GM21786 (cell line): ENCODE data around the gene CLEC1A.

Experiments used
- ATAC-seq: cut with Tn5 transposase; IDR thresholded peaks from one replicate; pipeline ENCODE4 v1.9.1; 2021; ENCODE audit not compliant: unreplicated experiment

The CLEC1A gene, protein sequence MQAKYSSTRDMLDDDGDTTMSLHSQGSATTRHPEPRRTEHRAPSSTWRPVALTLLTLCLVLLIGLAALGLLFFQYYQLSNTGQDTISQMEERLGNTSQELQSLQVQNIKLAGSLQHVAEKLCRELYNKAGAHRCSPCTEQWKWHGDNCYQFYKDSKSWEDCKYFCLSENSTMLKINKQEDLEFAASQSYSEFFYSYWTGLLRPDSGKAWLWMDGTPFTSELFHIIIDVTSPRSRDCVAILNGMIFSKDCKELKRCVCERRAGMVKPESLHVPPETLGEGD

GRCh38 chr12:10098791-10099190 is at the start of gene CLEC1A:
Gene CLEC1A, minus strand, starts transcription at chr12:10098985. Its CDS starts 63 bp downstream, at chr12:10098922.
- no peak for ATAC-seq

DNA sequence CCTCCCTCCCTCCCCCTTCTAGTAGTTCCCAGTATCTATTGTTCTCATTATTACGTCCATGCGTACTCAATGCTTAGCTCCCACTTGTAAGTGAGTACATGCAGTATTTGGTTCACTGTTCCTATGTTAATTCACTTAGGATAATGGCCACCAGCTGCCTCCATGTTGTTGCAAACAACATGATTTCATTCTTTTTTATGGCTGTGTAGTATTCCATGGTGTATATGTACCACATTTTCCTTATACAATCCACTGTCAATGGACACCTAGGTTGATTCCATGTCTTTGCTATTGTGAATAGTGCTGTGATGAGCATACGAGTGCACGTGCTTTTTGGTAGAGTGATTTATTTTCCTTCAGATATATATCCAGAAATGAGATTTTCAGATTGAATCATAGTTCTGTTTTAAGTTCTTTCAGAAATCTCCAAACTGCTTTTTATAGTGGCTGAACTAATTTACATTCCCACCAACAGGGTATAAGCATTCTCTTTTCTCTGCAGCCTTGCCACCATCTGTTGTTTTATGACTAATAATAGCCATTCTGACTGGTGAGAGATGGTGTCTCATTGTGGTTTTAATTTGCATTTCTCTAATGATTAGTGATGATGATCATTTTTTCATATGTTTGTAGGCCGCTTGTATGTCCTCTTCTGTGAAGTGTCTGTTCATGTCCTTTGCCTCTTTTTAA is 49.1 kb upstream of the CLEC1A start:
- no peak for ATAC-seq

DNA sequence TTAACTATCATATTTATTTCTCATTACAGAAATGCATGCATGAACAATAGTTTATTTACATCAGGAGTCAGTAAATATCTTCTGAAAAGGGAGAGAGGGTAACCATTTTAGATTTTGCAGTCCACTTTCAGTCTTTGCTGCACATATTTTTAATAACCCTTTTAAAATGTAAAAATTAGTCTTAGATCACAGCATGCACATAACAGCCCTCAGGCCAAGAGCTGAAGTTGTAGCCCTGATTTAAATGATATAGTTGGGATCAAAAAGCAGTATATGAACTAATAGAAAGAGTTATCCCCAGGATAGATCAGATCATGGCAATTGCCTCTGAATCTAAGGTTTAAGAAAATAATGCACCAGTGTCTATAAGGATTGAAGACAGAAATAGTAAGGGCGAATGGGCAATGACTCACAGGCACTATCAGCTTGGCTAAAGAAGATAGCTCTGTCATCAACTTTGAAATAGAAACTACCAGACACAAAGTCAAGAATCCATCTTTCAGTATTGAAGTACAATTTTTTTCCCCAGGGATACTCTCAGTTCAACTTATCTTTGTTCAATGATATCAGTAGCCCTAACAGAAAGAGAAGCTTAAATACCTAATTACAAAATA is 44.3 kb upstream of the CLEC1A start:
- no peak for ATAC-seq

GRCh38 chr12:10140001-10140400 is 41.2 kb upstream of the CLEC1A start:
- no peak for ATAC-seq

- ATAC-seq: no peak
Observed at GRCh38 chr12:10136637-10137205, 37.9 kb upstream of the CLEC1A start.

DNA sequence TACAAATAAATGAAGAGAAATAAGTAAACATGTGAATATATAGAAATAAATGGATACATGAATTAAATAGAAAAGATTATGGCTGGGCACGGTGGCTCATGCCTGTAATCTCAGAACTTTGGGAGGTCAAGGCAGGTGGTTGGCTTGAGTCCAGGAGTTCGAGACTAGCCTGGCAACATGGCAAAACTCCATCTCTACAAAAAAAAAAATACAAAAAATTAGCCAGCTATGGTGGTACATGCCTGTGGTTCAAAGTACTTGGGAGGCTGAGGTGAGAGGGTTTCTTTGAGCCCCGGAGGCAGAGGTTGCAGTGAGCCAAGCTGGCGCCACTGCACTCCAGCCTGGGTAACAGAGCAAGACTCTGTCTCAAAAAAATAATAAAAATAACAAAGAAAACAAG is 36.3 kb upstream of the CLEC1A start:
- ATAC-seq: no peak

DNA sequence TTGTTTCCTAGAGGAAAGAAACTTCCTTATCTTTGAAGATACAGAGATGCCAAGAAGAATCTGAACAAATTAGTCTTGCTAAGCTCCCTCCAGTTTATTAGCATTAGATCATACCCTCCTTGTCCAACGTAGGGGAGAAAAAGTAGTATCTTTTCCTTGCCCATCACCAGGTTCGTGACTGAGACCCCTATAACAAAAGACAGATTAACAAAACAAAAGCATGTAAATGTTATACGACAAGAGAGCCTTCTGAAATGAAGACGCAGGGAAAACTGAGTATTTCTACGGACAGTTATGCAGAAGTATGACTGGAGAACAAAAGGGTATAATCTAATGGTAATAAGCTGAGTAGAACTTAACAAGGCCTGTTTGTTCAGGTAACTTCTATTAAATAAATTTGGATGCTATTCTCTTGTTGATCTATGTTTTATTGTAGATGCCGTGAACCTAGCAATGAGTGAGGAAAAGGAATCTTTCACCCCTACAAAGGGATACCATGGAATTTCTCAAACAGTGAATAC is 34.1 kb upstream of the CLEC1A start:
- no peak for ATAC-seq

GRCh38 chr12:10131111-10131690 is 32.4 kb upstream of the CLEC1A start:
- no peak for ATAC-seq

- ATAC-seq: peak; percentile 70
Observed at GRCh38 chr12:10130042-10130441, 31.3 kb upstream of the CLEC1A start, which contains the start of gene CLEC7A. Gene CLEC7A, minus strand, starts transcription at chr12:10130199. Its CDS starts 117 bp downstream, at chr12:10130082.

DNA sequence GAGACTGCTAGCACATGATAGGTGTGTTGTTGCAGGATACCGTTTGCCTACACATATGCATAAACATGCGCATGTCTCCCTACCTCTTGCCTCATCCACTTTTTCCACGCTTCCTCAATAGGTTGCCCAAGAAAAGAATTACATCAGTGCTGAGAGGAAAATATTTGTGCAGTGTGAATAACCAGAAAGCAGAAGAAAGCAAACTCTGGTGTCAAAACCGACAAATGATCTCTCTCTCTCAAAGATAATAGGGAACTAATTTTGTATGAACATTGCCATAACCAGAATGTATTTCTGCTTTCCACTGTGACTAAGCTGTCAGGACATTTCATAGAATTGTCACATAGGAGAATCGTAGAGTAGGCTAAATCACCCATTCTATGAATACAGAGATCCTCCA is 29.9 kb upstream of the CLEC1A start:
- ATAC-seq: no peak

- ATAC-seq: no peak
Observed at GRCh38 chr12:10126413-10126812, 27.6 kb upstream of the CLEC1A start.

DNA sequence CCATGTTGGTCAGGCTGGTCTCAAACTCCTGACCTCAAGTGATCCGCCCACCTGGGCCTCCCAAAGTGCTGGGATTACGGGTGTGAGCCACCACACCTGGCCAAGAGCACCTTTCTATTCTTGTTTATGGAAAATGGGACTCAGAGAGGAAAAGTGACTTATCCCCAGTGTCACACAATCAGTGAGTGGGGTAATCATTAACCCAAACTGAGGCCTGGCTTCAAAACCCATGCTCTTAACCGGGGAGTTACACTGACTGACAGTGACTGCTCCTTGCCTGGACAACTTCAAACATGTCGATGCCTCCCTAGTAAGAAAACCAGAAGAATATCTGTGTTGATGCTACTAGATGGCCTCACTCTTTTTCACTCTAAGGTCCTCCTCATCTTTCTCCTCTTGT is 23.9 kb upstream of the CLEC1A start:
- ATAC-seq: no peak

DNA sequence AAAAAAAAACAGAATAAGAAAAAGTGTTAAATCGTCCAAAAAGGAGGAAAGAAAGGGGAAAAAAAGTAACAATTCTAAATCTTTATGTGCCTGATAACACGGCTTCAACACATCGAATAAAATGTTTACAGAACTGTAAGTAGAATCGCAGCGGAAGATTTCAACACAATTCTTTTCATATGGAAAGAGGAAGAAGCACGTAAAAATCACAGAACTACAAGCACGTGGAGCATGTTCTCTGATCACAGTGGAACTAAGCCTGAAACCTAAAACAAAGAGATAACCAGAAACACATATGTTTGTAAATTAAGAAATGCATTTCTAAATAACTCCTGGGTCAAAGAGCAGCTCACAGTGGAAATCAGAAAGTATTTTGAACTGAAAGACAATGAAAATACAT is 22.5 kb upstream of the CLEC1A start:
- no peak for ATAC-seq

DNA sequence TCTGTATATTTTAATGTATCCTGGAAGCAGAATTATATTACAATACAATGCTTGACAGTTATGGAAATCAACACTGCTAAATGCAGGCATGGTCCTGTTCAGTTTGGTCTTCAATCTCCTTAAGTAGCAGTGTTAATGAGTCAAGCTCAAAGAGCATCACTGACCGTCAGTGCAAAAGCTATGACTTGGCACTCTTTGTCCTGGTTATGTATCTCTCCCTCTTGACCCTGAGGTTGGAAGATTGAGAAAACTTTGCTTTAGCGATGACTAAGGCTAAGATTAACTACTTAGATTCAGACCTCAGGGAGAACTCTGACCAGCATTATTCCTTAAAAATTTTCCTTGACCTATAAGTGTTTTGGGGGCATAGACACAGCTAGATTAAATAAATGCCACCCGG is 20.3 kb upstream of the CLEC1A start:
- ATAC-seq: no peak

DNA sequence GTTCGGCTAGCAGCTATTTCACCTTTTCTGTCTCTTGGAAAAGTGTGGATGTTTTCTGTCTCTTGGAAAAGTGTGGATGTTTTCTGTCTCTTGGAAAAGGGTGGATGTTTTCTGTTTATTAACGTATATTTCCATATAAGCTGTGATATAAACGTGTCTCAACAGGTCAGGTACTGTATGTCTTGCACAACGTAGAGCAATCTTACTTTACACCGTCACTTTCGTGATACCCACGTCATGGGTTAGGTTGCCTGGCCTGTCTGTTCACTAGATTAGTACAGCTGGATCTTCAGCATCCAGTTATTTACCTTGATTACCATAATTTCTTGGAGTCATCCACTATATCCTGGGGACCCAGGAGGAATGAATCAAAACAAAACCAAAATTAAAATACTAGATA is 17.1 kb upstream of the CLEC1A start:
- no peak for ATAC-seq

- ATAC-seq: no peak
Observed at GRCh38 chr12:10115311-10115710, 16.5 kb upstream of the CLEC1A start.

DNA sequence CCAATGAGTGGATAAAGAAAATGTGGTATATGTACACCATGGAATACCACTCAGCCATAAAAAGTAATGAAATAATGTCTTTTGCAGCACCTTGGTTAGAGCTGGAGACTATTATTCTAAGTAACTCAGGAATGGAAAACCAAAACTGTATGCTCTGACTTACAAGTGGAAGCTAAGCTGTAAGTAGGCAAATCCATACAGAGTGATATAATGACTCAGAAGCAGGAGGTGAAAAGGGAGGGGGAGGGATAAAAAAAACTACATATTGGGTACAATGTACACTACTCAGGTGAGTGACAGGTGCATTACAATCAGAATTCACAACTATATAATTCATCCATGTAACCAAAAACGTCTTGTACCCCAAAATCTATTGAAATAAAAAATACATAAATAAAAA is 15.1 kb upstream of the CLEC1A start:
- no peak for ATAC-seq

DNA sequence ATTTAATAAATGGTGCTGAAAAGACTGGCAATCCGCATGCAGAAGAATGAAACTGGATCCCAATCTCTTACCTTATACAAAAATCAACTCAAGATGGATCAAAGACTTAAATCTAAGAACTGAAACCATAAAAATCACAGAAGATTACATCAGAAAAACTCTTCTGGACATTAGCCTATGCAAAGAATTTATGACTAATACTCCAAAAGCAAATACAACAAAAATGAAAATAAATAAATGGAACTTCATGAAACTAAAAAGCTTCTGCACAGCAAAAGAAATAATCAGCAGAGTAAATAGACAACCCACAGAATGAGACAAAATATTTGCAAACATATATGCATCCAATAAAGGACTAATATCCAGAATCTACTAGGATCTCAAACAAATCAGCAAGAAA is 14.3 kb upstream of the CLEC1A start:
- ATAC-seq: no peak

DNA sequence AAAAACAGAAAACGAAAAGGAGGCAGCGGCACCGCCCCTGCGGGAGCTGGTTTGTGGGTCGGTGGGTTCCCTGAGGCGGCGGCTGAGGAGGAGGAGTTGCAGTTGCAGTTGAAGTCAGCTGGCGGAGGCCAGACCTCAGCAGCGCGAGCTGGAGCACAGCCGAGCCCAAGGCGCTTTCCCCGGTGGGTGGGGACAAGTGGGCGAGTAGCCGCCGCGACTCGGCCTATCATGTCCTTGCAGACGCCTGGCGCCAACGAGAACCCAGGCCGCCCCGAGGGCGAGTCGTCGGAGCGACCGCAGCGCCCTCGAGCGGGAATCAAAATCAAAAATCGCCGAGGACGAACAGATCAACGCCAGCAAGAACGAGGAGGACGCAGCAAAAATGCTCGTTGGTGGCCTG is 12.7 kb upstream of the CLEC1A start:
- no peak for ATAC-seq

DNA sequence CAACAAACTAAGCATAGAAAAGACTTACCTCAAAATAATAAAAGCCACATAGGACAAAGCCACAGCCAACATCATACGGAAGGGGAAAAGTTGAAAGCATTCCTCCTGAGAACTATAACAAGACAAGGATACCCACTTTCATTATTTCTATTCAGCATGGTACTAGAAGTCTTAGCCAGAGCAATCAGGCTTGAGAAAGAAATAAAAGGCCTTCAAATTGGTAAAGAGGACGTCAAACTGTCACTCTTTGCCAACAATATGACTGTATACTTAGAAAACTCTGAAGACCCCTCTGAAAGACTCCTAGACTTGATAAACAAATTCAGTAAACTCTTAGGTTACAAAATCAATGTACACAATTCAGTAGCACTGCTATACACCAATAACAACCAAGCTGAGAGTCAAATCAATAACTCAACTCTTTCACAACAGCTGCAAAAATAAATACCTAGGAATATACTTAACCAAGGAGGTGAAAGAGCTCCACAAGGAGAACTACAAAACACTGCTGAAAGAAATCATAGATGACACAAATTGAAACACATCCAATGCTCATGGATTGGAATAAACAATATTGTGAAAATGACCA is 11.6 kb upstream of the CLEC1A start:
- no peak for ATAC-seq

GRCh38 chr12:10102322-10102721 is 3.5 kb upstream of the CLEC1A start:
- no peak for ATAC-seq
